ENCODE data around the gene PI4KB. TPM values are rescaled to one million over a fixed set of nuclear protein-coding genes. Genes with fewer than 3 reads are reported as not detected.

Gene PI4KB
- total and polyA plus RNA-seq, 2 of the 13 experiments (the other 11 are each of a cell fraction or from before 2014, with no cell fraction given): 19.5 to 29.3 TPM

DNA sequence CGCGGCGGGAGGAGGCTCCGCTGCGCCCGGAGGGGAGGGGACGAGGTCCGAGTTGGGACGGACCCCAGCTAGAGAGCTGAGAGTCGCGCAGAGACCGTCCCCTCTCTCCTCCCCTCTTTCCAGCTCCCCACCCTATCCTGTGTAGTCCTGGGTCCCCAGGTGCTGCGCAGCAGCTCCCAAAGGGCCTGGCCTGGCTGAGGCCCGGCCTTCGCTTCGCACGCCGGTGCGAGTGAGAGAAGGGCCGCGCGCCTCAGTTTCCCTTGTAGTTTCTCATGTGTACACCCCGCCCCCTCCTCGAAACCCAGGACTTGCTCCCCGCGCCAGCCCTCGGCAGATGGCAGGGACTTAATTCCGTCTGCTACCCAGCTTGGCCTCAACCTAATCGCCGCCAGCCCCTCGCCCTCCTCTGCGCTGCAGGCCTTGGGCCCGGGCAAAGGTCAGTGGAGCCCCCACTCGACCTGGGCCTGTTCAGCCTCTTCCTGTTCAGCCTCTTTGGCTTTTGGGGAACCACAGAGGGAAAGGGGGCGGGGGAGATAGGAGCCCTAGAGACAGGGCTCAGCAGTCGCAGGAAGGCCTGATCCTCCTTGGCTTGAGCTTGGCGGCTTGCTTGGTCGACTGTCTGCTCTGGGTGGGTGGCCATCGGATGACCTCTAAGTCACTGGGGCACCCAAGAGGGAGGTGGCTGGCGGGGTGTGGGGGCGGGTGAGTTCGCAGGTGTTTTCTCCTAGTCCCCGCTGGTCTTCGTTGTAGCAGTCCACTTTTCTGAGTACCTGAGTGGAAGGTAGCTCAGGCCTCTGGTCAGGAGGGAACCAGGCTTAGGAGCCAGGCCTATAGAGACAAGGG lies 44.1 kb downstream of the PI4KB start (continued):
- TF ChIP-seq, protein P1, sequence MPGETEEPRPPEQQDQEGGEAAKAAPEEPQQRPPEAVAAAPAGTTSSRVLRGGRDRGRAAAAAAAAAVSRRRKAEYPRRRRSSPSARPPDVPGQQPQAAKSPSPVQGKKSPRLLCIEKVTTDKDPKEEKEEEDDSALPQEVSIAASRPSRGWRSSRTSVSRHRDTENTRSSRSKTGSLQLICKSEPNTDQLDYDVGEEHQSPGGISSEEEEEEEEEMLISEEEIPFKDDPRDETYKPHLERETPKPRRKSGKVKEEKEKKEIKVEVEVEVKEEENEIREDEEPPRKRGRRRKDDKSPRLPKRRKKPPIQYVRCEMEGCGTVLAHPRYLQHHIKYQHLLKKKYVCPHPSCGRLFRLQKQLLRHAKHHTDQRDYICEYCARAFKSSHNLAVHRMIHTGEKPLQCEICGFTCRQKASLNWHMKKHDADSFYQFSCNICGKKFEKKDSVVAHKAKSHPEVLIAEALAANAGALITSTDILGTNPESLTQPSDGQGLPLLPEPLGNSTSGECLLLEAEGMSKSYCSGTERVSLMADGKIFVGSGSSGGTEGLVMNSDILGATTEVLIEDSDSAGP (CRISPR knock-in tag; IDR thresholded peaks at IDR 0.05; ENCODE audit: borderline replicate concordance): no peak
- no peak for TF ChIP-seq SUZ12 (IDR thresholded peaks at IDR 0.05; ENCODE audit: low read depth, low read length)
- no peak for TF ChIP-seq ZFP41 (CRISPR knock-in tag; IDR thresholded peaks at IDR 0.05; ENCODE audit: borderline replicate concordance)
- 0 out of 2 replicates have a peak, but pooled peaks have one; percentile 32 for TF ChIP-seq DR1 (CRISPR knock-in tag; IDR thresholded peaks at IDR 0.05)
- TF ChIP-seq FOXJ3 (CRISPR knock-in tag; IDR thresholded peaks at IDR 0.05; ENCODE audit: borderline replicate concordance): no peak
- no peak for TF ChIP-seq NR2F1 (CRISPR knock-in tag; IDR thresholded peaks at IDR 0.05)
- TF ChIP-seq ZNF670 (CRISPR knock-in tag; IDR thresholded peaks at IDR 0.05; ENCODE audit: borderline replicate concordance): no peak
- TF ChIP-seq, protein P2, sequence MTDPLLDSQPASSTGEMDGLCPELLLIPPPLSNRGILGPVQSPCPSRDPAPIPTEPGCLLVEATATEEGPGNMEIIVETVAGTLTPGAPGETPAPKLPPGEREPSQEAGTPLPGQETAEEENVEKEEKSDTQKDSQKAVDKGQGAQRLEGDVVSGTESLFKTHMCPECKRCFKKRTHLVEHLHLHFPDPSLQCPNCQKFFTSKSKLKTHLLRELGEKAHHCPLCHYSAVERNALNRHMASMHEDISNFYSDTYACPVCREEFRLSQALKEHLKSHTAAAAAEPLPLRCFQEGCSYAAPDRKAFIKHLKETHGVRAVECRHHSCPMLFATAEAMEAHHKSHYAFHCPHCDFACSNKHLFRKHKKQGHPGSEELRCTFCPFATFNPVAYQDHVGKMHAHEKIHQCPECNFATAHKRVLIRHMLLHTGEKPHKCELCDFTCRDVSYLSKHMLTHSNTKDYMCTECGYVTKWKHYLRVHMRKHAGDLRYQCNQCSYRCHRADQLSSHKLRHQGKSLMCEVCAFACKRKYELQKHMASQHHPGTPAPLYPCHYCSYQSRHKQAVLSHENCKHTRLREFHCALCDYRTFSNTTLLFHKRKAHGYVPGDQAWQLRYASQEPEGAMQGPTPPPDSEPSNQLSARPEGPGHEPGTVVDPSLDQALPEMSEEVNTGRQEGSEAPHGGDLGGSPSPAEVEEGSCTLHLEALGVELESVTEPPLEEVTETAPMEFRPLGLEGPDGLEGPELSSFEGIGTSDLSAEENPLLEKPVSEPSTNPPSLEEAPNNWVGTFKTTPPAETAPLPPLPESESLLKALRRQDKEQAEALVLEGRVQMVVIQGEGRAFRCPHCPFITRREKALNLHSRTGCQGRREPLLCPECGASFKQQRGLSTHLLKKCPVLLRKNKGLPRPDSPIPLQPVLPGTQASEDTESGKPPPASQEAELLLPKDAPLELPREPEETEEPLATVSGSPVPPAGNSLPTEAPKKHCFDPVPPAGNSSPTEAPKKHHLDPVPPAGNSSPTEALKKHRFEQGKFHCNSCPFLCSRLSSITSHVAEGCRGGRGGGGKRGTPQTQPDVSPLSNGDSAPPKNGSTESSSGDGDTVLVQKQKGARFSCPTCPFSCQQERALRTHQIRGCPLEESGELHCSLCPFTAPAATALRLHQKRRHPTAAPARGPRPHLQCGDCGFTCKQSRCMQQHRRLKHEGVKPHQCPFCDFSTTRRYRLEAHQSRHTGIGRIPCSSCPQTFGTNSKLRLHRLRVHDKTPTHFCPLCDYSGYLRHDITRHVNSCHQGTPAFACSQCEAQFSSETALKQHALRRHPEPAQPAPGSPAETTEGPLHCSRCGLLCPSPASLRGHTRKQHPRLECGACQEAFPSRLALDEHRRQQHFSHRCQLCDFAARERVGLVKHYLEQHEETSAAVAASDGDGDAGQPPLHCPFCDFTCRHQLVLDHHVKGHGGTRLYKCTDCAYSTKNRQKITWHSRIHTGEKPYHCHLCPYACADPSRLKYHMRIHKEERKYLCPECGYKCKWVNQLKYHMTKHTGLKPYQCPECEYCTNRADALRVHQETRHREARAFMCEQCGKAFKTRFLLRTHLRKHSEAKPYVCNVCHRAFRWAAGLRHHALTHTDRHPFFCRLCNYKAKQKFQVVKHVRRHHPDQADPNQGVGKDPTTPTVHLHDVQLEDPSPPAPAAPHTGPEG (CRISPR knock-in tag; IDR thresholded peaks at IDR 0.05): no peak
- no peak for TF ChIP-seq E2F2 (CRISPR knock-in tag; IDR thresholded peaks at IDR 0.05; ENCODE audit: borderline replicate concordance)
- TF ChIP-seq RBAK (CRISPR knock-in tag; IDR thresholded peaks at IDR 0.05): no peak
- no peak for TF ChIP-seq ZNF276 (CRISPR knock-in tag; IDR thresholded peaks at IDR 0.05; ENCODE audit: low read depth)
- TF ChIP-seq, protein P3, sequence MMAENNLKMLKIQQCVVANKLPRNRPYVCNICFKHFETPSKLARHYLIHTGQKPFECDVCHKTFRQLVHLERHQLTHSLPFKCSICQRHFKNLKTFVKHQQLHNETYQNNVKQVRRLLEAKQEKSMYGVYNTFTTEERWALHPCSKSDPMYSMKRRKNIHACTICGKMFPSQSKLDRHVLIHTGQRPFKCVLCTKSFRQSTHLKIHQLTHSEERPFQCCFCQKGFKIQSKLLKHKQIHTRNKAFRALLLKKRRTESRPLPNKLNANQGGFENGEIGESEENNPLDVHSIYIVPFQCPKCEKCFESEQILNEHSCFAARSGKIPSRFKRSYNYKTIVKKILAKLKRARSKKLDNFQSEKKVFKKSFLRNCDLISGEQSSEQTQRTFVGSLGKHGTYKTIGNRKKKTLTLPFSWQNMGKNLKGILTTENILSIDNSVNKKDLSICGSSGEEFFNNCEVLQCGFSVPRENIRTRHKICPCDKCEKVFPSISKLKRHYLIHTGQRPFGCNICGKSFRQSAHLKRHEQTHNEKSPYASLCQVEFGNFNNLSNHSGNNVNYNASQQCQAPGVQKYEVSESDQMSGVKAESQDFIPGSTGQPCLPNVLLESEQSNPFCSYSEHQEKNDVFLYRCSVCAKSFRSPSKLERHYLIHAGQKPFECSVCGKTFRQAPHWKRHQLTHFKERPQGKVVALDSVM (CRISPR knock-in tag; IDR thresholded peaks at IDR 0.05): 0 out of 2 replicates have a peak, but pooled peaks have one; percentile 2

Measured in HepG2 (cell line).